Measurements from ENCODE around the gene PRR5. TPM values are rescaled to one million over a fixed set of nuclear protein-coding genes. Genes with fewer than 3 reads are reported as not detected.

Gene PRR5
- total RNA-seq, 2 experiments from 2014 or later, result 29.0 to 31.6 TPM

GRCh38 chr22:44722611-44723010 lies 20.6 kb downstream of the PRR5 start:
- ChIA-PET CTCF (no interaction called here), POLR2A (no interaction called here)
- ATAC-seq (ENCODE audit: poor library complexity) (no peak), DNase-seq (no peak)
- Mint-ChIP-seq H3K27ac (no peak overlapping the region), H3K27me3 (no peaks in the 10 kb centered on the region), H3K9me3 (no peaks in the 10 kb centered on the region), H3K4me3 (no peak overlapping the region), H3K36me3 (ENCODE audit: low read depth) (peaks cover 17% of the 10 kb centered on the region), H3K4me1 (ENCODE audit: low read depth) (peaks cover 6% of the 10 kb centered on the region)
- Histone ChIP-seq H3K27me3 (ENCODE audit: control insufficient read depth in 1 of 2, insufficient read depth in 2 of 2, low read length in 2 of 2) (no peaks in the 10 kb centered on the region), H3K27ac (ENCODE audit: low read depth in 1 of 2, low read length in 2 of 2) (no peak overlapping the region), H3K4me3 (ENCODE audit: low read length) (no peak overlapping the region), H3K9me3 (ENCODE audit: control insufficient read depth in 1 of 2, insufficient read depth in 1 of 2, low read length in 2 of 2) (no peaks in the 10 kb centered on the region), H3K4me1 (ENCODE audit: insufficient read depth, low read length) (peaks cover 16% of the 10 kb centered on the region), H3K36me3 (ENCODE audit: insufficient read depth, low read length) (peaks cover 39% of the 10 kb centered on the region)
- TF ChIP-seq CTCF (IDR thresholded peaks at IDR 0.05), result no peak
- intact Hi-C loops (cut with DNase I, micrococcal nuclease), result no loop called here

DNA sequence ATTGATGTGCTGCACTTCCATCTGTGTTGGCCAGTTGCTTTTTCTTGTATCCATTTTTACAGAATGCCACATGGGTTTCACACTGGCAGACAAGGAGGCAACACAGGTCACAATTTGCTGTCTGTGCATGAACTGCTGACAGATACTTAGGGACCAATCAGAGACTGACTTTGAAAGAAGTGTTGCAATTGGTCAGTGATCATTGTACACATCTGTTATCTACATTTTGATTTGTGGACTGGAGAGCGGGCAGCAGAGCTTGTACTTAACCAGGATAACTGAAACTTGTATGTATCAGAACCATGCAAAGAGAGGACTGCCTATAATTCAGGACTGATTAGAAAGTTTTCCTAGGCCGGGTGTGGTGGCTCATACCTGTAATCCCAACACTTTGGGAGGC lies 21.8 kb downstream of the PRR5 start:
- Histone ChIP-seq H3K36me3 (ENCODE audit: insufficient read depth, low read length) (peaks cover 41% of the 10 kb centered on the region), H3K4me1 (ENCODE audit: insufficient read depth, low read length) (peaks cover 19% of the 10 kb centered on the region), H3K27me3 (ENCODE audit: control insufficient read depth in 1 of 2, insufficient read depth in 2 of 2, low read length in 2 of 2) (no peaks in the 10 kb centered on the region), H3K9me3 (ENCODE audit: control insufficient read depth in 1 of 2, insufficient read depth in 1 of 2, low read length in 2 of 2) (no peaks in the 10 kb centered on the region), H3K4me3 (ENCODE audit: low read length) (no peak overlapping the region), H3K27ac (ENCODE audit: low read depth in 1 of 2, low read length in 2 of 2) (no peak overlapping the region)
- Mint-ChIP-seq H3K27me3 (no peaks in the 10 kb centered on the region), H3K4me1 (ENCODE audit: low read depth) (peaks cover under 1% of the 10 kb centered on the region), H3K27ac (no peak overlapping the region), H3K4me3 (no peak overlapping the region), H3K36me3 (ENCODE audit: low read depth) (peaks cover 11% of the 10 kb centered on the region), H3K9me3 (no peaks in the 10 kb centered on the region)
- intact Hi-C loops (cut with DNase I, micrococcal nuclease), result no loop called here
- ChIA-PET POLR2A (no interaction called here), CTCF (no interaction called here)
- ATAC-seq (ENCODE audit: poor library complexity) (no peak), DNase-seq (no peak)
- no peak for TF ChIP-seq CTCF (IDR thresholded peaks at IDR 0.05)

DNA sequence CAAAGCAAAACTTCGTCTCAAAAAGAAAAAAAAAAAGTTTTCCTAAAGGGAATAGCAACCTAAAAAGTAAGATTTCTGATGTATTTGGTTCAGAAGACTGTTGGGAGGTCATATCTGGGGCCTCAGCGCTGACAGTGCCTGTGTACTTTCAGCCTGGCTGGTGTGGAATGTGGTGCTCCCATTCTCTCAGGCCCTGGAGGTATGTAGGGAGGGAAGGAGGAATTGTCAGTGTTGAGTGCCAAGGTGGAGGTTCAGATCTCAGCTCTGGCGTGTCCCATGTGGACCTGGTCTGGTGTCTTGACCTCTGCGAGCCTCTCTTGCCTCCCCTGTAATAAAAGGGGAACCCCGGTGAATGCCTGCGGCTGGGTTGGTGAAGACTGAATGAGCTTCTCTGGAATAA lies 22.4 kb downstream of the PRR5 start:
- no peak for ATAC-seq (ENCODE audit: poor library complexity)
- Histone ChIP-seq H3K4me1 (ENCODE audit: insufficient read depth, low read length) (peaks cover 19% of the 10 kb centered on the region), H3K36me3 (ENCODE audit: insufficient read depth, low read length) (peaks cover 42% of the 10 kb centered on the region), H3K4me3 (ENCODE audit: low read length) (no peak overlapping the region), H3K9me3 (ENCODE audit: control insufficient read depth in 1 of 2, insufficient read depth in 1 of 2, low read length in 2 of 2) (no peaks in the 10 kb centered on the region), H3K27ac (ENCODE audit: low read depth in 1 of 2, low read length in 2 of 2) (no peak overlapping the region), H3K27me3 (ENCODE audit: control insufficient read depth in 1 of 2, insufficient read depth in 2 of 2, low read length in 2 of 2) (no peaks in the 10 kb centered on the region)
- TF ChIP-seq CTCF (IDR thresholded peaks at IDR 0.05), result no peak
- Mint-ChIP-seq H3K36me3 (ENCODE audit: low read depth) (peaks cover 11% of the 10 kb centered on the region), H3K27me3 (no peaks in the 10 kb centered on the region), H3K27ac (no peak overlapping the region), H3K9me3 (no peaks in the 10 kb centered on the region), H3K4me1 (ENCODE audit: low read depth) (no peaks in the 10 kb centered on the region), H3K4me3 (no peak overlapping the region)
- intact Hi-C loops (cut with DNase I, micrococcal nuclease), result no loop called here
- DNase-seq, result no peak
- CTCF ChIA-PET, result no interaction called here
- POLR2A ChIA-PET, result no interaction called here

Data from CD4-positive, alpha-beta T cell (primary cell).